ENCODE measurements around the gene RAB5IF.
"Not testable (repeated sequence)": the region's sequence is repeated elsewhere in the genome, so short reads cannot be mapped to it uniquely, and the experiment has no call there.

GRCh38 chr20:36564078-36564725, 41.4 kb upstream of the RAB5IF start:
- TF ChIP-seq, protein P1, sequence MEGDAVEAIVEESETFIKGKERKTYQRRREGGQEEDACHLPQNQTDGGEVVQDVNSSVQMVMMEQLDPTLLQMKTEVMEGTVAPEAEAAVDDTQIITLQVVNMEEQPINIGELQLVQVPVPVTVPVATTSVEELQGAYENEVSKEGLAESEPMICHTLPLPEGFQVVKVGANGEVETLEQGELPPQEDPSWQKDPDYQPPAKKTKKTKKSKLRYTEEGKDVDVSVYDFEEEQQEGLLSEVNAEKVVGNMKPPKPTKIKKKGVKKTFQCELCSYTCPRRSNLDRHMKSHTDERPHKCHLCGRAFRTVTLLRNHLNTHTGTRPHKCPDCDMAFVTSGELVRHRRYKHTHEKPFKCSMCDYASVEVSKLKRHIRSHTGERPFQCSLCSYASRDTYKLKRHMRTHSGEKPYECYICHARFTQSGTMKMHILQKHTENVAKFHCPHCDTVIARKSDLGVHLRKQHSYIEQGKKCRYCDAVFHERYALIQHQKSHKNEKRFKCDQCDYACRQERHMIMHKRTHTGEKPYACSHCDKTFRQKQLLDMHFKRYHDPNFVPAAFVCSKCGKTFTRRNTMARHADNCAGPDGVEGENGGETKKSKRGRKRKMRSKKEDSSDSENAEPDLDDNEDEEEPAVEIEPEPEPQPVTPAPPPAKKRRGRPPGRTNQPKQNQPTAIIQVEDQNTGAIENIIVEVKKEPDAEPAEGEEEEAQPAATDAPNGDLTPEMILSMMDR (IDR thresholded peaks at IDR 0.05), result not testable (repeated sequence)
- TF ChIP-seq POLR2A (IDR thresholded peaks at IDR 0.05), result not testable (repeated sequence)

Measured in thyroid gland (tissue), 4 donors.